ENCODE data around the gene TLCD5. TPM values are rescaled to one million over a fixed set of nuclear protein-coding genes. Genes with fewer than 3 reads are reported as not detected.
A peak's percentile ranks its signal among the peaks of the same experiment; 100 is the strongest.

The TLCD5 gene
- total RNA-seq, 3 donors from 2014 or later = 0.46 to 3.8 (median 0.51) TPM

- DNase-seq (no peak), ATAC-seq (no peak)
- TF ChIP-seq CTCF (IDR thresholded peaks at IDR 0.05) = no peak
- Histone ChIP-seq H3K9me3 (no peaks in the 10 kb centered on the region), H3K4me3 (no peak overlapping the region), H3K4me1 (ENCODE audit: low read depth) (no peaks in the 10 kb centered on the region), H3K36me3 (ENCODE audit: low read depth) (no peaks in the 10 kb centered on the region)
- intact Hi-C loops (cut with DNase I, micrococcal nuclease) = no loop called here
These were observed 40.4 kb downstream of the TLCD5 start for GRCh38 chr11:120365512-120365911.

GRCh38 chr11:120372296-120372695 lies 47.2 kb downstream of the TLCD5 start:
- TF ChIP-seq CTCF (IDR thresholded peaks at IDR 0.05) = no peak
- no peak for DNase-seq
- peak; percentile 86 for ATAC-seq
- peaks cover 11% of the 10 kb centered on the region for H3K4me1 ChIP-seq (ENCODE audit: low read depth)
- intact Hi-C loops (cut with DNase I, micrococcal nuclease) = no loop called here
- H3K36me3 ChIP-seq (ENCODE audit: low read depth) = no peaks in the 10 kb centered on the region
- H3K9me3 ChIP-seq = no peaks in the 10 kb centered on the region
- no peak overlapping the region for H3K4me3 ChIP-seq

- H3K9me3 ChIP-seq = peaks cover 4% of the 10 kb centered on the region
- no peaks in the 10 kb centered on the region for H3K36me3 ChIP-seq (ENCODE audit: low read depth)
- ATAC-seq (no peak), DNase-seq (no peak)
- intact Hi-C loops (cut with DNase I, micrococcal nuclease) = no loop called here
- no peak for TF ChIP-seq CTCF (IDR thresholded peaks at IDR 0.05)
- H3K4me3 ChIP-seq = no peak overlapping the region
- H3K4me1 ChIP-seq (ENCODE audit: low read depth) = peaks cover 11% of the 10 kb centered on the region
These were observed 50.0 kb downstream of the TLCD5 start for GRCh38 chr11:120375076-120375475.

- peaks cover 9% of the 10 kb centered on the region for H3K4me1 ChIP-seq (ENCODE audit: low read depth)
- ATAC-seq (no peak), DNase-seq (no peak)
- H3K36me3 ChIP-seq (ENCODE audit: low read depth) = no peaks in the 10 kb centered on the region
- H3K4me3 ChIP-seq = no peak overlapping the region
- H3K9me3 ChIP-seq = peaks cover 4% of the 10 kb centered on the region
- intact Hi-C loops (cut with DNase I, micrococcal nuclease) = no loop called here
- TF ChIP-seq CTCF (IDR thresholded peaks at IDR 0.05) = no peak
These were observed 51.6 kb downstream of the TLCD5 start for GRCh38 chr11:120376547-120377182.

GRCh38 chr11:120378474-120378873 lies 53.4 kb downstream of the TLCD5 start:
- Histone ChIP-seq H3K4me3 (no peak overlapping the region), H3K4me1 (ENCODE audit: low read depth) (no peaks in the 10 kb centered on the region), H3K9me3 (peaks cover 4% of the 10 kb centered on the region), H3K36me3 (ENCODE audit: low read depth) (no peaks in the 10 kb centered on the region)
- intact Hi-C loops (cut with DNase I, micrococcal nuclease) = no loop called here
- no peak for ATAC-seq
- no peak for TF ChIP-seq CTCF (IDR thresholded peaks at IDR 0.05)
- DNase-seq = no peak

GRCh38 chr11:120381401-120381800 lies 56.3 kb downstream of the TLCD5 start:
- ATAC-seq = no peak
- H3K4me3 ChIP-seq = no peak overlapping the region
- H3K4me1 ChIP-seq (ENCODE audit: low read depth) = no peaks in the 10 kb centered on the region
- no peak for TF ChIP-seq CTCF (IDR thresholded peaks at IDR 0.05)
- intact Hi-C loops (cut with DNase I, micrococcal nuclease) = no loop called here
- no peak for DNase-seq
- peaks cover 4% of the 10 kb centered on the region for H3K9me3 ChIP-seq
- H3K36me3 ChIP-seq (ENCODE audit: low read depth) = no peaks in the 10 kb centered on the region

Data from mucosa of descending colon (tissue), 3 donors.